CD14-positive monocyte (primary cell): ENCODE data around the gene EBF3. TPM values are rescaled to one million over a fixed set of nuclear protein-coding genes. Genes with fewer than 3 reads are reported as not detected.

Experiments used
- DNase-seq, 3 donors: peaks; one replicate each; pipeline ENCODE4 v3.0.0-alpha.2; 2011 to 2022
- H2AFZ ChIP-seq: 2 replicates; pipeline ENCODE4 v1.6.0; 2012; ENCODE audit warnings: mild to moderate bottlenecking, low read depth, low read length, inconsistent platforms; ENCODE audit not compliant: insufficient read depth, poor library complexity, severe bottlenecking
- H3K27ac ChIP-seq, 2 donors: 1 replicate in 1 of 2; 2 replicates in 1 of 2; pipeline ENCODE4 v1.5.1; 2012 to 2013; ENCODE audit warnings: low read length in 2 of 2, control low read depth in 1 of 2, inconsistent platforms in 1 of 2, low read depth in 1 of 2, mild to moderate bottlenecking in 1 of 2
- H3K27me3 ChIP-seq, 2 donors: one replicate each; pipeline versions ENCODE4 v1.6.0 to v1.6.1; 2011 to 2013; ENCODE audit warnings: low read length in 2 of 2; ENCODE audit not compliant: control insufficient read depth in 2 of 2, insufficient read depth in 2 of 2
- H3K36me3 ChIP-seq, 2 donors: replicated peaks in 1 of 2; 1 replicate in 1 of 2; 2 replicates in 1 of 2; pipeline versions ENCODE4 v1.5.1 to v1.6.1; 2012 to 2013; ENCODE audit warnings: low read length in 2 of 2, control low read depth in 1 of 2, inconsistent platforms in 1 of 2, mild to moderate bottlenecking in 1 of 2; ENCODE audit not compliant: insufficient read depth in 2 of 2, control insufficient read depth in 1 of 2
- H3K4me1 ChIP-seq, 2 donors: 1 replicate in 1 of 2; 2 replicates in 1 of 2; pipeline versions ENCODE4 v1.5.1 to v1.6.1; 2012 to 2013; ENCODE audit warnings: low read length in 2 of 2, control low read depth in 1 of 2, inconsistent platforms in 1 of 2, mild to moderate bottlenecking in 1 of 2, moderate library complexity in 1 of 2; ENCODE audit not compliant: insufficient read depth in 2 of 2, control insufficient read depth in 1 of 2
- H3K4me2 ChIP-seq: replicated peaks from 2 replicates; pipeline ENCODE3; 2012; ENCODE audit warnings: low read length, moderate library complexity, mild to moderate bottlenecking; ENCODE audit not compliant: poor library complexity, severe bottlenecking; ENCODE audit errors: extremely low read depth
- H3K4me3 ChIP-seq, 3 experiments: fragments of 200-600 bp in 1 of 3; sonication (generic) in 1 of 3; replicated peaks in 1 of 3; 1 replicate in 2 of 3; 2 replicates in 1 of 3; pipeline ENCODE4 v1.5.1; 2011 to 2013; ENCODE audit warnings: low read length in 3 of 3, mild to moderate bottlenecking in 3 of 3, control low read depth in 2 of 3, low read depth in 2 of 3, inconsistent platforms in 1 of 3, moderate library complexity in 1 of 3
- H3K79me2 ChIP-seq: 2 replicates; pipeline ENCODE4 v1.6.0; 2012; ENCODE audit warnings: mild to moderate bottlenecking, control low read depth, inconsistent platforms, low read length, moderate library complexity; ENCODE audit not compliant: insufficient read depth
- H3K9ac ChIP-seq: 2 replicates; pipeline ENCODE4 v1.6.0; 2017; ENCODE audit warnings: low read length, mild to moderate bottlenecking; ENCODE audit not compliant: insufficient read depth, poor library complexity, severe bottlenecking
- H3K9me3 ChIP-seq, 2 donors: replicated peaks in 1 of 2; 1 replicate in 1 of 2; 2 replicates in 1 of 2; pipeline versions ENCODE4 v1.5.1 to v1.6.1; 2012 to 2013; ENCODE audit warnings: low read length in 2 of 2, control low read depth in 1 of 2; ENCODE audit not compliant: control insufficient read depth in 1 of 2, insufficient read depth in 1 of 2
- H4K20me1 ChIP-seq: 2 replicates; pipeline ENCODE4 v1.6.0; 2012; ENCODE audit warnings: mild to moderate bottlenecking, low read length, control low read depth, moderate library complexity; ENCODE audit not compliant: insufficient read depth
- H3K27ac Mint-ChIP-seq, 7 donors: one replicate each; pipeline ENCODE4 v1.8.0; 2020; ENCODE audit warnings: mild to moderate bottlenecking in 7 of 7, mixed read lengths in 7 of 7, moderate library complexity in 6 of 7, inconsistent platforms in 2 of 7
- H3K27me3 Mint-ChIP-seq, 3 donors: one replicate each; pipeline ENCODE4 v1.8.0; 2021 to 2022; ENCODE audit warnings: low read depth in 3 of 3, mild to moderate bottlenecking in 3 of 3, mixed read lengths in 3 of 3, moderate library complexity in 3 of 3, inconsistent platforms in 1 of 3
- H3K36me3 Mint-ChIP-seq, 2 donors: one replicate each; pipeline ENCODE4 v1.8.0; 2020; ENCODE audit warnings: mixed read lengths in 2 of 2, inconsistent platforms in 1 of 2, mild to moderate bottlenecking in 1 of 2
- H3K4me1 Mint-ChIP-seq: one replicate; pipeline ENCODE4 v1.8.0; 2020; ENCODE audit warnings: mild to moderate bottlenecking, mixed read lengths
- H3K4me3 Mint-ChIP-seq, 2 donors: one replicate each; pipeline ENCODE4 v1.8.0; 2020; ENCODE audit warnings: mild to moderate bottlenecking in 2 of 2, mixed read lengths in 2 of 2, moderate library complexity in 1 of 2
- H3K9me3 Mint-ChIP-seq, 7 donors: one replicate each; pipeline ENCODE4 v1.8.0; 2020 to 2022; ENCODE audit warnings: mixed read lengths in 7 of 7, mild to moderate bottlenecking in 6 of 7, moderate library complexity in 6 of 7, inconsistent platforms in 2 of 7
- CTCF ChIP-seq: fragments of 200-600 bp; IDR thresholded peaks from one replicate; pipeline ENCODE4 v1.8.0; 2022; ENCODE audit warnings: antibody characterized with exemption, mild to moderate bottlenecking
- WGBS: methylation state at CpG from one replicate; pipeline ENCODE4 v1.1.5; 2013; ENCODE audit warnings: missing lambda C conversion rate; ENCODE audit not compliant: insufficient coverage; 5-methylcytosine and 5-hydroxymethylcytosine counted together
- intact Hi-C, 2 donors: fragments of 100-400 bp; cut with micrococcal nuclease; formaldehyde crosslinking; loops; one replicate each; pipeline versions ENCODE4 v1.15.0 to v1.15.1; 2023
- polyA plus RNA-seq, 3 donors: library from polyadenylated mRNA; depleted of rRNA in 1 of 3; unstranded in 2 of 3; stranded (reverse) in 1 of 3; fragments of 300-500 nt in 2 of 3; fragments of >200 nt in 1 of 3; fragmentation: Illumina TruSeq in 2 of 3; gene quantifications; 1 replicate in 2 of 3; 2 replicates in 1 of 3; pipeline ENCODE4 v1.2.3, GENCODE V29; 2012 to 2021

The EBF3 gene
- polyA plus RNA-seq, 3 donors = not detected

GRCh38 chr10:129911451-129912165 is 52.5 kb downstream of the EBF3 start:
- H3K27ac Mint-ChIP-seq = no peak overlapping the region
- Histone ChIP-seq H2AFZ (no peak overlapping the region), H3K9me3 (no peaks in the 10 kb centered on the region), H3K4me1 (no peaks in the 10 kb centered on the region), H3K4me3 (no peak overlapping the region), H3K79me2 (no peaks in the 10 kb centered on the region), H3K4me2 (no peak overlapping the region), H3K27ac (no peak overlapping the region), H3K36me3 (no peaks in the 10 kb centered on the region), H3K27me3 (no peaks in the 10 kb centered on the region), H4K20me1 (no peaks in the 10 kb centered on the region), H3K9ac (no peak overlapping the region)
- peaks cover 2 to 5% (median 2%) of the 10 kb centered on the region in 3 donors for H3K27me3 Mint-ChIP-seq
- H3K9me3 Mint-ChIP-seq = no peaks in the 10 kb centered on the region
- H3K4me1 Mint-ChIP-seq = no peaks in the 10 kb centered on the region
- DNase-seq = no peak
- intact Hi-C loops = no loop called here
- TF ChIP-seq CTCF = no peak
- WGBS = 76% methylated on average over 18 of the region's 22 CpGs
- H3K4me3 Mint-ChIP-seq = no peak overlapping the region
- no peaks in the 10 kb centered on the region for H3K36me3 Mint-ChIP-seq

- intact Hi-C loops = no loop called here
- no peaks in the 10 kb centered on the region for H3K4me1 ChIP-seq
- H3K27ac ChIP-seq = no peak overlapping the region
- 88% methylated on average over 9 of the region's 10 CpGs for WGBS
- no peak overlapping the region for H3K4me3 ChIP-seq
- no peaks in the 10 kb centered on the region for H3K36me3 Mint-ChIP-seq
- no peak overlapping the region for H3K27ac Mint-ChIP-seq
- H3K27me3 Mint-ChIP-seq = peaks cover 2 to 3% (median 2%) of the 10 kb centered on the region in 3 donors
- H2AFZ ChIP-seq = no peak overlapping the region
- H3K79me2 ChIP-seq = no peaks in the 10 kb centered on the region
- no peaks in the 10 kb centered on the region for H3K9me3 ChIP-seq
- H4K20me1 ChIP-seq = no peaks in the 10 kb centered on the region
- H3K9me3 Mint-ChIP-seq = no peaks in the 10 kb centered on the region
- H3K9ac ChIP-seq = no peak overlapping the region
- no peak for TF ChIP-seq CTCF
- H3K36me3 ChIP-seq = no peaks in the 10 kb centered on the region
- DNase-seq = no peak
- H3K4me2 ChIP-seq = no peak overlapping the region
- H3K27me3 ChIP-seq = no peaks in the 10 kb centered on the region
- no peak overlapping the region for H3K4me3 Mint-ChIP-seq
- no peaks in the 10 kb centered on the region for H3K4me1 Mint-ChIP-seq
These were observed 53.2 kb downstream of the EBF3 start for GRCh38 chr10:129910861-129911260.
